ENCODE results near the gene RBL1. TPM values are rescaled to one million over a fixed set of nuclear protein-coding genes. Genes with fewer than 3 reads are reported as not detected.

The RBL1 gene
- polyA plus RNA-seq, 1 donor from 2014 or later = 5.1 TPM

DNA sequence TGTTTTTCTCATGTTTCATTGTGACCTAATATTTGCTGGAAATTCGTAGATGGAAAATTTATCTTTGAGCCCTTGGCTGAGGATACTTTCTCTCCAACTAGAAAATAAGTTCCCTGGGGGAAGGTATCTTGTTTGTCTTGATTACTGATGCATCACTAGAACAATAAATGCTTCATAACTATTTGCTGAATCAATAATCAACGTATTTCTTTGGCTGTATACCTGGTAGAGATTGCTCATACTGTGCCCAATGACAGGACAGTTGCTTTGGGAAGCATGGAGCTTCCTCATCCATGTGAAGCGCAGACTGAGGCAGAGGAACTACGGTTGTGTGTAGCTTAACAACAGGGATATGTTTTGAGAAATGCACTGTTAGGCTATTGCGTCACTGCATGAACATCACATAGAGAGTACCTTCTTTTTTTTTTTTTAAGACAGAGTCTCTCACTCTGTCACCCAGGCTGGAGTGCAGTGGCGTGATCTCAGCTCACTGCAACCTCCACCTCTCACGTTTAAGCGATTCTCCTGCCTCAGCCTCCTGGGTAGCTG, 49.1 kb upstream of the RBL1 start:
- no peaks in the 10 kb centered on the region for H3K9me3 ChIP-seq (ENCODE audit: low read length)
- no peak overlapping the region for H3K27ac ChIP-seq (ENCODE audit: low read length)
- TF ChIP-seq MXI1 (conservative IDR thresholded peaks at IDR 0.05; ENCODE audit: poor library complexity, severe bottlenecking) (no peak), EP300 (conservative IDR thresholded peaks at IDR 0.05; ENCODE audit: poor library complexity, severe bottlenecking) (no peak)
- no peaks in the 10 kb centered on the region for H3K9me2 ChIP-seq (ENCODE audit: insufficient read depth, low read length)
- H3K27me3 ChIP-seq (ENCODE audit: insufficient read depth, low read depth, low read length) = no peaks in the 10 kb centered on the region
- H3K79me2 ChIP-seq (replicated peaks; ENCODE audit: insufficient read depth, low read length) = no peaks in the 10 kb centered on the region
- H3K9ac ChIP-seq (ENCODE audit: low read length) = no peak overlapping the region
- no peak overlapping the region for H3K4me3 ChIP-seq (ENCODE audit: low read length)
- H3F3A ChIP-seq (ENCODE audit: insufficient read depth, low read length, poor library complexity, severe bottlenecking) = no peaks in the 10 kb centered on the region
- no peaks in the 10 kb centered on the region for H3K36me3 ChIP-seq (ENCODE audit: insufficient read depth, low read length)
- H4K20me1 ChIP-seq (ENCODE audit: insufficient read depth) = no peaks in the 10 kb centered on the region
- H3K4me2 ChIP-seq (ENCODE audit: low read length) = no peak overlapping the region
- no peak overlapping the region for H2AFZ ChIP-seq (ENCODE audit: low read depth, low read length)

GRCh38 chr20:37142708-37143107, 46.9 kb upstream of the RBL1 start:
- no peaks in the 10 kb centered on the region for H3K27me3 ChIP-seq (ENCODE audit: insufficient read depth, low read depth, low read length)
- H3K27ac ChIP-seq (ENCODE audit: low read length) = no peak overlapping the region
- no peak overlapping the region for H3K4me2 ChIP-seq (ENCODE audit: low read length)
- no peaks in the 10 kb centered on the region for H3K9me3 ChIP-seq (ENCODE audit: low read length)
- H3K9me2 ChIP-seq (ENCODE audit: insufficient read depth, low read length) = no peaks in the 10 kb centered on the region
- H3K79me2 ChIP-seq (replicated peaks; ENCODE audit: insufficient read depth, low read length) = no peaks in the 10 kb centered on the region
- H3F3A ChIP-seq (ENCODE audit: insufficient read depth, low read length, poor library complexity, severe bottlenecking) = no peaks in the 10 kb centered on the region
- no peaks in the 10 kb centered on the region for H3K36me3 ChIP-seq (ENCODE audit: insufficient read depth, low read length)
- H2AFZ ChIP-seq (ENCODE audit: low read depth, low read length) = no peak overlapping the region
- no peak overlapping the region for H3K4me3 ChIP-seq (ENCODE audit: low read length)
- no peaks in the 10 kb centered on the region for H4K20me1 ChIP-seq (ENCODE audit: insufficient read depth)
- no peak for TF ChIP-seq MXI1 (conservative IDR thresholded peaks at IDR 0.05; ENCODE audit: poor library complexity, severe bottlenecking)
- TF ChIP-seq CTCF (IDR thresholded peaks at IDR 0.05; ENCODE audit: poor library complexity, severe bottlenecking) = no peak
- TF ChIP-seq TAF1 (IDR thresholded peaks at IDR 0.05; ENCODE audit: low read depth) = no peak
- TF ChIP-seq SMC3 (conservative IDR thresholded peaks at IDR 0.05; ENCODE audit: poor library complexity) = no peak
- no peak for TF ChIP-seq EZH2 (IDR thresholded peaks at IDR 0.05; ENCODE audit: borderline replicate concordance, insufficient read depth, low read length, poor library complexity, severe bottlenecking)
- no peak overlapping the region for H3K9ac ChIP-seq (ENCODE audit: low read length)

DNA sequence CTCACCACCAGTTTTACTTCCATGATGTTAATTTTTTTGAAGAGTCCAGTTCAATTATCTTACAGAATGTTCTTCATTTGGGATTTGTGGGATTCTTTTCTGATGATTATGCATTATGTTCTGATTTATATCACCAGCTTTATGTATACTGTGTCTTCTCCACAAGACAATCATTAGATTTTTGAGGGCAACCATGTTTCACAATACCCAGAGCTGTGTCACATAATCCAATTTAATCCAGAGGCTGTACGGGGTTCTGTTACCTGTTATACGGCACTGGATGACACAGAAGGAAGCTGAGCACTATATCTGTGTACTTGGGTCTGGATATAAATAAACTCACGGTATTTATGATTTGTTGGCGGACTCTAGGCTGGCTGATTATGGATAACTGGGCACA, 41.8 kb upstream of the RBL1 start:
- Histone ChIP-seq H2AFZ (ENCODE audit: low read depth, low read length) (no peak overlapping the region), H3F3A (ENCODE audit: insufficient read depth, low read length, poor library complexity, severe bottlenecking) (no peaks in the 10 kb centered on the region), H4K20me1 (ENCODE audit: insufficient read depth) (no peaks in the 10 kb centered on the region), H3K4me3 (ENCODE audit: low read length) (no peak overlapping the region), H3K9ac (ENCODE audit: low read length) (no peak overlapping the region), H3K79me2 (replicated peaks; ENCODE audit: insufficient read depth, low read length) (no peaks in the 10 kb centered on the region), H3K9me2 (ENCODE audit: insufficient read depth, low read length) (no peaks in the 10 kb centered on the region), H3K27ac (ENCODE audit: low read length) (no peak overlapping the region), H3K4me2 (ENCODE audit: low read length) (no peak overlapping the region), H3K27me3 (ENCODE audit: insufficient read depth, low read depth, low read length) (no peaks in the 10 kb centered on the region), H3K9me3 (ENCODE audit: low read length) (no peaks in the 10 kb centered on the region), H3K36me3 (ENCODE audit: insufficient read depth, low read length) (no peaks in the 10 kb centered on the region)
- TF ChIP-seq EZH2 (IDR thresholded peaks at IDR 0.05; ENCODE audit: borderline replicate concordance, insufficient read depth, low read length, poor library complexity, severe bottlenecking) (no peak), CTCF (IDR thresholded peaks at IDR 0.05; ENCODE audit: poor library complexity, severe bottlenecking) (no peak), EP300 (conservative IDR thresholded peaks at IDR 0.05; ENCODE audit: poor library complexity, severe bottlenecking) (no peak), RAD21 (conservative IDR thresholded peaks at IDR 0.05) (no peak), SMC3 (conservative IDR thresholded peaks at IDR 0.05; ENCODE audit: poor library complexity) (no peak), POLR2AphosphoS5 (IDR thresholded peaks at IDR 0.05) (no peak), MXI1 (conservative IDR thresholded peaks at IDR 0.05; ENCODE audit: poor library complexity, severe bottlenecking) (no peak), TAF1 (IDR thresholded peaks at IDR 0.05; ENCODE audit: low read depth) (no peak)
- TF ChIP-seq, protein P1, sequence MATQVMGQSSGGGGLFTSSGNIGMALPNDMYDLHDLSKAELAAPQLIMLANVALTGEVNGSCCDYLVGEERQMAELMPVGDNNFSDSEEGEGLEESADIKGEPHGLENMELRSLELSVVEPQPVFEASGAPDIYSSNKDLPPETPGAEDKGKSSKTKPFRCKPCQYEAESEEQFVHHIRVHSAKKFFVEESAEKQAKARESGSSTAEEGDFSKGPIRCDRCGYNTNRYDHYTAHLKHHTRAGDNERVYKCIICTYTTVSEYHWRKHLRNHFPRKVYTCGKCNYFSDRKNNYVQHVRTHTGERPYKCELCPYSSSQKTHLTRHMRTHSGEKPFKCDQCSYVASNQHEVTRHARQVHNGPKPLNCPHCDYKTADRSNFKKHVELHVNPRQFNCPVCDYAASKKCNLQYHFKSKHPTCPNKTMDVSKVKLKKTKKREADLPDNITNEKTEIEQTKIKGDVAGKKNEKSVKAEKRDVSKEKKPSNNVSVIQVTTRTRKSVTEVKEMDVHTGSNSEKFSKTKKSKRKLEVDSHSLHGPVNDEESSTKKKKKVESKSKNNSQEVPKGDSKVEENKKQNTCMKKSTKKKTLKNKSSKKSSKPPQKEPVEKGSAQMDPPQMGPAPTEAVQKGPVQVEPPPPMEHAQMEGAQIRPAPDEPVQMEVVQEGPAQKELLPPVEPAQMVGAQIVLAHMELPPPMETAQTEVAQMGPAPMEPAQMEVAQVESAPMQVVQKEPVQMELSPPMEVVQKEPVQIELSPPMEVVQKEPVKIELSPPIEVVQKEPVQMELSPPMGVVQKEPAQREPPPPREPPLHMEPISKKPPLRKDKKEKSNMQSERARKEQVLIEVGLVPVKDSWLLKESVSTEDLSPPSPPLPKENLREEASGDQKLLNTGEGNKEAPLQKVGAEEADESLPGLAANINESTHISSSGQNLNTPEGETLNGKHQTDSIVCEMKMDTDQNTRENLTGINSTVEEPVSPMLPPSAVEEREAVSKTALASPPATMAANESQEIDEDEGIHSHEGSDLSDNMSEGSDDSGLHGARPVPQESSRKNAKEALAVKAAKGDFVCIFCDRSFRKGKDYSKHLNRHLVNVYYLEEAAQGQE (IDR thresholded peaks at IDR 0.05; ENCODE audit: borderline replicate concordance) = no peak

Measured in neural cell (in vitro differentiated cells).